ENCODE measurements around the gene FHDC1. TPM values are rescaled to one million over a fixed set of nuclear protein-coding genes. Genes with fewer than 3 reads are reported as not detected.

FHDC1 gene
- polyA plus RNA-seq, 3 donors, result 0.21 TPM; not detected in 2

DNA sequence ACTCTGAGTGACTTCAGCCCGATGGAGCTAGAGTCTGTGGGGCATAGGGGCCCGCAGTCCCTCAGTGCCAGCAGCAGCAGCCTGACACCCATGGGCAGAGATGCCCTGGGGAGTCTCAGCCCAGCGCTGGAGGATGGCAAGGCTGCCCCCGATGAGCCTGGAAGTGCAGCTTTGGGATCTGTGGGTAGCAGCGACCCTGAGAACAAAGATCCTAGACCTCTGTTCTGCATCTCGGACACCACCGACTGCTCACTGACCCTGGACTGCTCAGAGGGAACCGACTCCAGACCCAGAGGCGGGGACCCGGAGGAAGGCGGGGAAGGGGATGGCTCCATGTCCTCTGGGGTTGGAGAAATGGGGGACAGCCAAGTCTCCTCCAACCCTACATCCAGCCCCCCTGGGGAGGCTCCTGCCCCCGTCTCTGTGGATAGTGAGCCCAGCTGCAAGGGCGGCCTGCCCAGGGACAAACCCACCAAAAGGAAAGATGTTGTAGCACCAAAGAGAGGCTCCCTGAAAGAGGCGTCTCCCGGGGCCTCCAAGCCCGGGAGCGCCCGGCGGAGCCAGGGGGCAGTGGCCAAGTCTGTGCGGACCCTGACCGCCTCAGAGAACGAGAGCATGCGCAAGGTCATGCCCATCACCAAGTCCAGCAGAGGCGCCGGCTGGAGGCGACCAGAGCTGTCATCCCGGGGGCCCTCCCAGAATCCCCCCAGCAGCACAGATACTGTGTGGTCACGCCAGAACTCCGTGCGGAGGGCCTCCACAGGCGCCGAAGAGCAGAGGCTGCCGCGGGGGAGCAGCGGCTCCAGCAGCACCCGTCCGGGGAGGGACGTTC lies 39.5 kb downstream of the FHDC1 start:
- Mint-ChIP-seq H3K9me3 (peaks cover 0 to 2% (median 0%) of the 10 kb centered on the region in 7 donors), H3K4me3 (no peak overlapping the region), H3K27me3 (ENCODE audit: low read depth in 3 of 3) (peaks cover 0 to 6% (median 2%) of the 10 kb centered on the region in 3 donors), H3K36me3 (no peaks in the 10 kb centered on the region), H3K4me1 (no peaks in the 10 kb centered on the region), H3K27ac (no peak overlapping the region)
- Histone ChIP-seq H3K27me3 (ENCODE audit: control insufficient read depth in 2 of 2, insufficient read depth in 2 of 2, low read length in 2 of 2) (no peaks in the 10 kb centered on the region), H3K79me2 (ENCODE audit: insufficient read depth, low read length) (no peaks in the 10 kb centered on the region), H3K9ac (ENCODE audit: insufficient read depth, low read length, poor library complexity, severe bottlenecking) (no peak overlapping the region), H3K36me3 (replicated peaks in 1 of 2; ENCODE audit: control insufficient read depth in 1 of 2, insufficient read depth in 2 of 2, low read length in 2 of 2) (no peaks in the 10 kb centered on the region), H3K4me1 (ENCODE audit: control insufficient read depth in 1 of 2, insufficient read depth in 2 of 2, low read length in 2 of 2) (no peaks in the 10 kb centered on the region), H3K9me3 (replicated peaks in 1 of 2; ENCODE audit: control insufficient read depth in 1 of 2, insufficient read depth in 1 of 2, low read length in 2 of 2) (no peaks in the 10 kb centered on the region), H4K20me1 (ENCODE audit: insufficient read depth, low read length) (no peaks in the 10 kb centered on the region), H3K27ac (ENCODE audit: low read depth in 1 of 2, low read length in 2 of 2) (no peak overlapping the region), H3K4me3 (replicated peaks in 1 of 3; ENCODE audit: low read depth in 2 of 3, low read length in 3 of 3) (no peak overlapping the region), H2AFZ (ENCODE audit: insufficient read depth, low read depth, low read length, poor library complexity, severe bottlenecking) (no peak overlapping the region), H3K4me2 (replicated peaks; ENCODE audit: extremely low read depth, low read length, poor library complexity, severe bottlenecking) (no peak overlapping the region)
- DNase-seq, result no peak
- intact Hi-C loops (cut with micrococcal nuclease), result no loop called here
- WGBS (ENCODE audit: insufficient coverage), result 95% methylated on average over 34 of the region's 38 CpGs
- TF ChIP-seq, protein P1, sequence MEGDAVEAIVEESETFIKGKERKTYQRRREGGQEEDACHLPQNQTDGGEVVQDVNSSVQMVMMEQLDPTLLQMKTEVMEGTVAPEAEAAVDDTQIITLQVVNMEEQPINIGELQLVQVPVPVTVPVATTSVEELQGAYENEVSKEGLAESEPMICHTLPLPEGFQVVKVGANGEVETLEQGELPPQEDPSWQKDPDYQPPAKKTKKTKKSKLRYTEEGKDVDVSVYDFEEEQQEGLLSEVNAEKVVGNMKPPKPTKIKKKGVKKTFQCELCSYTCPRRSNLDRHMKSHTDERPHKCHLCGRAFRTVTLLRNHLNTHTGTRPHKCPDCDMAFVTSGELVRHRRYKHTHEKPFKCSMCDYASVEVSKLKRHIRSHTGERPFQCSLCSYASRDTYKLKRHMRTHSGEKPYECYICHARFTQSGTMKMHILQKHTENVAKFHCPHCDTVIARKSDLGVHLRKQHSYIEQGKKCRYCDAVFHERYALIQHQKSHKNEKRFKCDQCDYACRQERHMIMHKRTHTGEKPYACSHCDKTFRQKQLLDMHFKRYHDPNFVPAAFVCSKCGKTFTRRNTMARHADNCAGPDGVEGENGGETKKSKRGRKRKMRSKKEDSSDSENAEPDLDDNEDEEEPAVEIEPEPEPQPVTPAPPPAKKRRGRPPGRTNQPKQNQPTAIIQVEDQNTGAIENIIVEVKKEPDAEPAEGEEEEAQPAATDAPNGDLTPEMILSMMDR (IDR thresholded peaks at IDR 0.05), result no peak

DNA sequence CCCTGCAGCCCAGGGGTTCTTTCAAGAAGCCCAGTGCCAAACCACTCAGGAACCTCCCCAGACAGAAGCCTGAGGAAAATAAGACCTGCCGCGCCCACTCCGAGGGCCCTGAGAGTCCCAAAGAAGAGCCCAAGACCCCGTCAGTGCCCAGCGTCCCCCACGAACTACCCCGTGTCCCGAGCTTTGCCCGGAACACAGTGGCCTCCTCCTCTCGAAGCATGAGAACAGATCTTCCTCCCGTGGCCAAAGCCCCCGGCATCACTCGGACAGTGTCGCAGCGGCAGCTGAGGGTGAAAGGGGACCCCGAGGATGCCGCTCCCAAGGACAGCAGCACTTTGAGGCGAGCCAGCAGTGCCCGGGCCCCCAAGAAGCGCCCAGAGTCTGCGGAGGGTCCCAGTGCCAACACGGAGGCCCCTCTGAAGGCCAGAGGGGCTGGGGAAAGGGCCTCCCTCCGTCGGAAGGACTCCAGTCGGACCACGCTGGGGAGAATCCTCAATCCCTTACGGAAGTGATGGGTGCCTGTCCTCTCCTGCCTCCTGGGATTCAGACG lies 40.2 kb downstream of the FHDC1 start:
- H3K36me3 ChIP-seq (replicated peaks in 1 of 2; ENCODE audit: control insufficient read depth in 1 of 2, insufficient read depth in 2 of 2, low read length in 2 of 2), result no peaks in the 10 kb centered on the region
- Mint-ChIP-seq H3K4me1 (no peaks in the 10 kb centered on the region), H3K27me3 (ENCODE audit: low read depth in 3 of 3) (peaks cover 0 to 3% (median 2%) of the 10 kb centered on the region in 3 donors), H3K9me3 (peaks cover 0 to 2% (median 0%) of the 10 kb centered on the region in 7 donors), H3K4me3 (no peak overlapping the region), H3K27ac (no peak overlapping the region), H3K36me3 (no peaks in the 10 kb centered on the region)
- no peak for DNase-seq
- H3K27ac ChIP-seq (ENCODE audit: low read depth in 1 of 2, low read length in 2 of 2), result no peak overlapping the region
- no peak overlapping the region for H3K4me3 ChIP-seq (replicated peaks in 1 of 3; ENCODE audit: low read depth in 2 of 3, low read length in 3 of 3)
- H3K9me3 ChIP-seq (replicated peaks in 1 of 2; ENCODE audit: control insufficient read depth in 1 of 2, insufficient read depth in 1 of 2, low read length in 2 of 2), result no peaks in the 10 kb centered on the region
- H3K9ac ChIP-seq (ENCODE audit: insufficient read depth, low read length, poor library complexity, severe bottlenecking), result no peak overlapping the region
- intact Hi-C loops (cut with micrococcal nuclease), result no loop called here
- no peaks in the 10 kb centered on the region for H3K4me1 ChIP-seq (ENCODE audit: control insufficient read depth in 1 of 2, insufficient read depth in 2 of 2, low read length in 2 of 2)
- TF ChIP-seq, protein P1 (IDR thresholded peaks at IDR 0.05), result no peak
- no peaks in the 10 kb centered on the region for H3K27me3 ChIP-seq (ENCODE audit: control insufficient read depth in 2 of 2, insufficient read depth in 2 of 2, low read length in 2 of 2)
- H3K79me2 ChIP-seq (ENCODE audit: insufficient read depth, low read length), result no peaks in the 10 kb centered on the region
- H3K4me2 ChIP-seq (replicated peaks; ENCODE audit: extremely low read depth, low read length, poor library complexity, severe bottlenecking), result no peak overlapping the region
- no peaks in the 10 kb centered on the region for H4K20me1 ChIP-seq (ENCODE audit: insufficient read depth, low read length)
- 94% methylated on average over 27 of the region's 28 CpGs for WGBS (ENCODE audit: insufficient coverage)
- no peak overlapping the region for H2AFZ ChIP-seq (ENCODE audit: insufficient read depth, low read depth, low read length, poor library complexity, severe bottlenecking)
